ENCODE results near the gene COL4A6.

The COL4A6 gene

DNA sequence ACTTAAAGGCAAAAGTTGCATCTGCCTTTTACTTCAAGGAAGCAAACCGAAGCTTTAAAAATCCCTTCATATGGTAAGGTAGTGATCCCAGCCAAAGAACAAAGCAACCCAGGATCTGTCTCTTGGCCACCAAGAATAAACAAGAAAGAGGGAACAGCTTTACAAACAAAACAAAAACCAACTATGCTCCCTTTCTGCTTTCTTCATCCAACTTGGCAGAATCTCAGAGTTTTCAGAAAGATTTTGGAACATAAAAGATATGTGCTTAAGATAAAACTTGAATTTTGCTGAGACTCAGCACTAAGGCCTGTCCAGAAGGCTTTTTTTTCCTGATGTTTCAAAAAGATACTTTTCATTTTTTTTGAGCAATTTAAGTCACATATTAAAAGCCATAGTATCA, 94.0 kb downstream of the COL4A6 start:
- TF ChIP-seq, protein P1, sequence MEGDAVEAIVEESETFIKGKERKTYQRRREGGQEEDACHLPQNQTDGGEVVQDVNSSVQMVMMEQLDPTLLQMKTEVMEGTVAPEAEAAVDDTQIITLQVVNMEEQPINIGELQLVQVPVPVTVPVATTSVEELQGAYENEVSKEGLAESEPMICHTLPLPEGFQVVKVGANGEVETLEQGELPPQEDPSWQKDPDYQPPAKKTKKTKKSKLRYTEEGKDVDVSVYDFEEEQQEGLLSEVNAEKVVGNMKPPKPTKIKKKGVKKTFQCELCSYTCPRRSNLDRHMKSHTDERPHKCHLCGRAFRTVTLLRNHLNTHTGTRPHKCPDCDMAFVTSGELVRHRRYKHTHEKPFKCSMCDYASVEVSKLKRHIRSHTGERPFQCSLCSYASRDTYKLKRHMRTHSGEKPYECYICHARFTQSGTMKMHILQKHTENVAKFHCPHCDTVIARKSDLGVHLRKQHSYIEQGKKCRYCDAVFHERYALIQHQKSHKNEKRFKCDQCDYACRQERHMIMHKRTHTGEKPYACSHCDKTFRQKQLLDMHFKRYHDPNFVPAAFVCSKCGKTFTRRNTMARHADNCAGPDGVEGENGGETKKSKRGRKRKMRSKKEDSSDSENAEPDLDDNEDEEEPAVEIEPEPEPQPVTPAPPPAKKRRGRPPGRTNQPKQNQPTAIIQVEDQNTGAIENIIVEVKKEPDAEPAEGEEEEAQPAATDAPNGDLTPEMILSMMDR (IDR thresholded peaks at IDR 0.05; ENCODE audit: extremely low read depth, insufficient read depth, missing control alignments): no peak
- in situ Hi-C loops (cut with MboI; ENCODE audit: low pct_unique_long_range_greater_than_20kb, low sequenced_read_pairs, unreplicated experiment): no loop called here
- no peak for DNase-seq (ENCODE audit: low spot score)

DNA sequence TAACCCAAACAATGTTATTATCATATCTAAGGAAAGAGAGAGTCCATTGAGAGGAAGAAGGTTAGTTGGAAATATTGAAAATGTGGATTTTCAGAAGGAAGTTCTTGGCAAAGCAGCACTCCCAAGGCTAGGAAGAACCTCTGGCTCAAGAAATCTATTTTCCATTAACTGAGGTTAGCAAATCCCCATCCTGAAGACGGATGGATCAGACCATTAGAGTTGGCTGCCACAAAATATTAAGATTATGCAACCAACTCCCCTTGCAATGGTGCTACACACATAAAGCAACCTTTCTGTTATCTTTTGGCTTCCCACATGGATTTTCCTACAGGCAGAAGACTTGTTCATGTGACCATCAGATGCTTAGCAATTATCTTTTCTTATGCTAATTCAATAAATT, 96.3 kb downstream of the COL4A6 start:
- in situ Hi-C loops (cut with MboI; ENCODE audit: low pct_unique_long_range_greater_than_20kb, low sequenced_read_pairs, unreplicated experiment): no loop called here
- TF ChIP-seq, protein P1 (IDR thresholded peaks at IDR 0.05; ENCODE audit: extremely low read depth, insufficient read depth, missing control alignments): no peak
- DNase-seq (ENCODE audit: low spot score): no peak

DNA sequence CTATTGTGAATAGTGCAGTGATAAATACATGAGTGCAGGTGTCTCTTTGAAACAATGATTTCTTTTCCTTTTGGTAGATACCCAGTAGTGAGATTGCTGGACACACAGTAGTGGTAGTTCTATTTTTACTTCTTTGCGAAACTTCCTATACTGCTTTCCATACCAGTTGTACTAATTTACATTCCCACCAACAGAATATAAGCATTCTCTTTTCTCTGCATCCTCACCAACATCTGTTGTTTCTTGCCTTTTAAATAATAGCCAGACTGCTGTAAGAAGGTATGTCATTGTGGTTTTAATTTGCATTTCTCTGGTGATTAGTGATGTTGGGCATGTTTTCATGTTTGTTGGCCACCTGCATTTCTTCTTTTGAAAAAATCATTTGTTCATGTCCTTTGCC, 105.9 kb downstream of the COL4A6 start:
- in situ Hi-C loops (cut with MboI; ENCODE audit: low pct_unique_long_range_greater_than_20kb, low sequenced_read_pairs, unreplicated experiment): no loop called here
- no peak for DNase-seq (ENCODE audit: low spot score)
- TF ChIP-seq, protein P1 (IDR thresholded peaks at IDR 0.05; ENCODE audit: extremely low read depth, insufficient read depth, missing control alignments): no peak

DNA sequence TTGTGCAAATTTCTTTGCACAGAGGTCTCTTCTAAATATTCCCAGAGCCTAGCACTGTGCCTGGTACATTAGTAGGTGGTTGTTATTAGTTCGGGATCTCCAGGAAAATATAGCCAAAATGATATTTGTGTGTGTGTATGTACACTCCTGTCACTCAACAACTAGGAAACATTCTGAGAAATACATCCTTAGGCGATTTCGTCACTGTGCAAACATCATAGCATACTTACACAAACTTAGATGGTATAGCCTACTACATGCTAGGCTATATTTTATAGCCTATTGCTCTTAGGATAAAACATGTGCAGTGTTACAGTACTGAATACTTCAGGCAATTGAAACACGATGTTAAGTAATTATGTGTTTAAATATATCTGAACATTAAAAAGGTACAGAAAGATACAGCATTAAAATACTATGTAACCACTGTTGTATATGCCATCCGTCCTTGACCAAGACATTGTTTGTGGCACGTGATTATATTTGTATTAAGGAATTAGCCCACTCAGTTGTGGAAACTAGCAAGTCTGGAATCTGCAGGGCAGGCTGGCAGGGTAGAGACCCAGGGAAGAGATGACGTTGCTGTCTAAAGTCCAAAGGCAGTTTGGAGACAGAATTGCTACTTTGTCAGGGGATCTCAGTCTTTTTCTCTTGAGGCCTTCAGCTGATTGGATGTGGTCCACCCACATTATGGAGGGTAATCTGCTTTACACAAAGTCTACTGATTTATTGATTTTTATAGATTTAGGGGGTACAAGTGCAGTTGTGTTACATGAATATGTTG, 106.9 kb downstream of the COL4A6 start:
- in situ Hi-C loops (cut with MboI; ENCODE audit: low pct_unique_long_range_greater_than_20kb, low sequenced_read_pairs, unreplicated experiment): no loop called here
- TF ChIP-seq, protein P1 (IDR thresholded peaks at IDR 0.05; ENCODE audit: extremely low read depth, insufficient read depth, missing control alignments): no peak
- no peak for DNase-seq (ENCODE audit: low spot score)

DNA sequence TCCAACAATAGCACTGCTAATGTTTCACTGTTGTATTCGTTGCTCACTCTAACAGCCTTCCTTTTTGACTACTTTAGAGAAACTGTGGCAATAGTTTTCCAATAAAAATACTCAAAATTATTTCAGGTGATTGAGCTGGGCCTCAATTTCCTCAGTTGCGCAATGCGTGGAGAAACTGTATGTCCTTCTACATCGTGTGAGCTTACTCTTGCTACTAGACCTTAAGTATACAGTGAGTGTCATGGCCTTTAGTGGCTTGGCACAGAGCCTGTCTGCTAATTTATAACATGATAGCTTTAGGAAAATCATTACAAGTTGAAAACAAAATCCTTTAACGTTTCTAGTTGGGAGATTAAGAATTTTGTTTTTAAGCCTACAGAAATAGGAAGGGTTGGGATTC, 114.5 kb downstream of the COL4A6 start:
- in situ Hi-C loops (cut with MboI; ENCODE audit: low pct_unique_long_range_greater_than_20kb, low sequenced_read_pairs, unreplicated experiment): no loop called here
- DNase-seq (ENCODE audit: low spot score): no peak
- TF ChIP-seq, protein P1 (IDR thresholded peaks at IDR 0.05; ENCODE audit: extremely low read depth, insufficient read depth, missing control alignments): no peak

DNA sequence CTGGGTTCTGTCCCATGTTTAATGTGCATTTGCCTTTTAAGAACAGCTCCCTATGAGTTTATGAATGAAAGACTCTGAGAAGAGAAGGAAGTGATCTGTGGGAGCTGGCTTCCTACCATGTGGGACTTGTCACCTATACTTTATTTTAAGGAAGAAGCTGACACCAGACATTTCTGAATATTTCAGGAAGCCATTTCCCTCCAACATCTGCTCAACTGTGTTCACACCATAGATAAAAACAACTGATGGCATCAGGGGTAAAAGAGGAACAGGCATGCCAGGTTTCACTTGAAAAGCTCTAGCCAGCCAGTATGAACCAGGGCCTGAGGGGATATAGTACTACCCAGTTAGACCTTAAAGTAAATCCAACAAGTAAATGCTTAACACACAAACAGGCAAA, 116.0 kb downstream of the COL4A6 start:
- in situ Hi-C loops (cut with MboI; ENCODE audit: low pct_unique_long_range_greater_than_20kb, low sequenced_read_pairs, unreplicated experiment): no loop called here
- DNase-seq (ENCODE audit: low spot score): no peak
- TF ChIP-seq, protein P1 (IDR thresholded peaks at IDR 0.05; ENCODE audit: extremely low read depth, insufficient read depth, missing control alignments): no peak

Data from GM13977 (cell line).